ENCODE measurements around the gene NSG1. TPM values are rescaled to one million over a fixed set of nuclear protein-coding genes. Genes with fewer than 3 reads are reported as not detected.

Gene NSG1
- total RNA-seq, 5 donors from 2014 or later (not counting 1 experiment from before 2014, with no cell fraction given): 14.2 to 42.8 (median 19.2) TPM

DNA sequence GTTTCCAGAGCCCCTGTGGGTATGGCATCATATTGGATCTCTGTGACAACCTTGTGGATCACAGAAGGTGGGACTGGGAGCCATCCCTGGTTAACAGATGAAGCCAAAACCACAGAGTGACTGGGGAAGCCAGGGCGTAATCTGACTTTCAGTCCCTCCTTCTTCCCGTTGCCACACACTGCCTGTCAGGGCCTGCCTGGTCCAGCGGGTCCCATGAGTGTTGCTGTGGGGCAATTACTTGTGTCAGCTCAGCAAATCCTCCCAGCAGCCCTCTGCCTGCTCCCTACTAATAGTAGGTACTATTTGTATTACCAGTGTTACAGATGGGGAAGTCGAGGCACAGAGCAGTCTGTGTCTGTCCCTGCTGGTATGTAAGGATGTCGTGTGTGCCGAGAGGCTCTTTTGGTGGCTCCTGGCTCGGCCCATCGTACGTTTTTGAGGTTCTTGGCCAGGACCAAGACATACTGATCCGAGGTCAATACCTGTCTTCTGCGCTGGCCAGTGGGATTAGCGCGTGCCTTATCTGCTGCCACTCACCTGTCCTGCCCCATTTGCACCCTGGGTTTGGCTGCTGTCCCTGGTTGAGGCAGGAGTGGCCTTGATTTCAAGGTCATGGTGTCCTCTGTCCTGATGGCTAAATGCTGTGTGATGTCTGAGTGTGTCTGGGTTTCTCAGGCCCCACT lies 5.7 kb downstream of the NSG1 start:
- Mint-ChIP-seq H3K9me3 (no peaks in the 10 kb centered on the region), H3K4me3 (no peak overlapping the region), H3K27me3 (peaks cover 4 to 13% of the 10 kb centered on the region in 2 donors), H3K36me3 (peaks cover 13% of the 10 kb centered on the region), H3K4me1 (peaks cover 5 to 17% (median 8%) of the 10 kb centered on the region in 3 donors), H3K27ac (no peak overlapping the region)
- H3K27me3 ChIP-seq (replicated peaks in 1 of 2; ENCODE audit: control insufficient read depth in 2 of 2, extremely low read depth in 1 of 2, insufficient read depth in 2 of 2, low read length in 1 of 2): peaks cover 0 to 23% of the 10 kb centered on the region in 2 experiments
- CTCF ChIA-PET: no interaction called here
- no peaks in the 10 kb centered on the region for H3K9me3 ChIP-seq
- WGBS (ENCODE audit: insufficient coverage): 86% methylated on average over 12 of the region's 13 CpGs
- H3K36me3 ChIP-seq (ENCODE audit: control insufficient read depth in 2 of 2, extremely low read depth in 1 of 2, insufficient read depth in 1 of 2, low read length in 1 of 2): peaks cover 0 to 11% of the 10 kb centered on the region in 2 donors
- H3K4me1 ChIP-seq (ENCODE audit: control insufficient read depth in 1 of 2, extremely low read depth in 1 of 2, insufficient read depth in 2 of 2, low read length in 2 of 2): peaks cover 0 to 10% of the 10 kb centered on the region in 2 experiments
- no peak overlapping the region for H3K4me3 ChIP-seq (ENCODE audit: control insufficient read depth in 1 of 2, extremely low read depth in 1 of 2, low read length in 1 of 2)
- DNase-seq (no peak), ATAC-seq (replicated peaks in 1 of 4) (no peak)
- POLR2A ChIA-PET: no interaction called here
- H3K27ac ChIP-seq (ENCODE audit: low read length): no peak overlapping the region

DNA sequence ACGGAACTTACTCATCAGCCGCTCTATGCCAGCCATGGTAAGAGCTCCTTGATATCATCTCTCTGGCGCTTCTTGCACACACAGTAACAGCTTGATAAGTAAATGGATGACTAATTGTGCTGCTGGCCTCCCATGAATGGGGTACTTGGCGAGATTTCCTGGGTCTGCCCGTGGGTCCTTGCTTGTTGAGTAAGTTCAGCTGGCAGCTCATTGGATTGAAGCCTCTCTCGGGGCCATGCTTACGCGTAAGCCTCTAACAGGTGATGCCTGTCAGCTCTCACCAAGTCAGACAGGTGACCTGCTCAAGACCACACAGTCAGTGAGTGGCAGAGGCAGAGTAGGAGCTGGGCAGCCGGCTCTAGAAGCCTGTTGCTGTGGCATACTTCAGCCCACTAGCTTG lies 7.7 kb downstream of the NSG1 start:
- H3K4me1 Mint-ChIP-seq: peaks cover 0 to 8% (median 0%) of the 10 kb centered on the region in 3 donors
- H3K27ac Mint-ChIP-seq: no peak overlapping the region
- no peak overlapping the region for H3K27ac ChIP-seq (ENCODE audit: low read length)
- DNase-seq (no peak), ATAC-seq (replicated peaks in 1 of 4) (no peak)
- CTCF ChIA-PET: interaction anchor here in 1 of 2 donors (0.6 kb wide), 1 partner anchor 1604 kb away, joined by 3 read pairs; no protein-coding TSS in a partner anchor
- H3K4me1 ChIP-seq (ENCODE audit: control insufficient read depth in 1 of 2, extremely low read depth in 1 of 2, insufficient read depth in 2 of 2, low read length in 2 of 2): no peaks in the 10 kb centered on the region
- peaks cover 0 to 15% of the 10 kb centered on the region in 2 experiments for H3K27me3 ChIP-seq (replicated peaks in 1 of 2; ENCODE audit: control insufficient read depth in 2 of 2, extremely low read depth in 1 of 2, insufficient read depth in 2 of 2, low read length in 1 of 2)
- H3K9me3 Mint-ChIP-seq: no peaks in the 10 kb centered on the region
- H3K36me3 Mint-ChIP-seq: peaks cover 22% of the 10 kb centered on the region
- POLR2A ChIA-PET: no interaction called here
- H3K4me3 ChIP-seq (ENCODE audit: control insufficient read depth in 1 of 2, extremely low read depth in 1 of 2, low read length in 1 of 2): no peak overlapping the region
- WGBS (ENCODE audit: insufficient coverage): 80% methylated on average over 8 of the region's 9 CpGs
- H3K4me3 Mint-ChIP-seq: no peak overlapping the region
- peaks cover 0 to 11% of the 10 kb centered on the region in 2 donors for H3K36me3 ChIP-seq (ENCODE audit: control insufficient read depth in 2 of 2, extremely low read depth in 1 of 2, insufficient read depth in 1 of 2, low read length in 1 of 2)
- H3K9me3 ChIP-seq: no peaks in the 10 kb centered on the region
- H3K27me3 Mint-ChIP-seq: peaks cover 0 to 5% of the 10 kb centered on the region in 2 donors

DNA sequence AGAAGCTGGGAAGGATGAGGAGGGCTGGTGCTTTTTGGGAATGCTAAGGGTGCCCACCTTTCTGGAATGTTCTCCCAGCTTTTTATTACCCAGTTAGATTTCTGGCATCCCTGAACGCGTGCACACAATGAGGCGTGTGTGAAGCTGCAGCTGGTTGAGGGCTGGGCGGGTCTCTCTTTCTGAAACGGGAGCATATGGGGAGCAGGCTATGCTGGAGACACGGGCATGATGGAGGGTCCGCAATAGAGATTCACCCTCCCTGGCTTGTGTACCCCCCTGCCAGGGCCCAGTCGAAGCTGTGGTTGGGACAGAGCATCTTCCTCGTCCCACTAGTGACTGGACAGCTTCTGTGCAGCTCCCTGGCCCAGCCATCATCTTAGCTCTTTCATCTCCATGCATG lies 8.5 kb downstream of the NSG1 start:
- 85% methylated on average over 8 of the region's 9 CpGs for WGBS (ENCODE audit: insufficient coverage)
- Histone ChIP-seq H3K9me3 (no peaks in the 10 kb centered on the region), H3K27me3 (replicated peaks in 1 of 2; ENCODE audit: control insufficient read depth in 2 of 2, extremely low read depth in 1 of 2, insufficient read depth in 2 of 2, low read length in 1 of 2) (peaks cover 0 to 10% of the 10 kb centered on the region in 2 experiments), H3K36me3 (ENCODE audit: control insufficient read depth in 2 of 2, extremely low read depth in 1 of 2, insufficient read depth in 1 of 2, low read length in 1 of 2) (peaks cover 0 to 11% of the 10 kb centered on the region in 2 donors), H3K27ac (ENCODE audit: low read length) (no peak overlapping the region), H3K4me3 (ENCODE audit: control insufficient read depth in 1 of 2, extremely low read depth in 1 of 2, low read length in 1 of 2) (no peak overlapping the region), H3K4me1 (ENCODE audit: control insufficient read depth in 1 of 2, extremely low read depth in 1 of 2, insufficient read depth in 2 of 2, low read length in 2 of 2) (no peaks in the 10 kb centered on the region)
- POLR2A ChIA-PET: no interaction called here
- Mint-ChIP-seq H3K4me1 (peaks cover 0 to 7% (median 0%) of the 10 kb centered on the region in 3 donors), H3K9me3 (no peaks in the 10 kb centered on the region), H3K36me3 (peaks cover 27% of the 10 kb centered on the region), H3K4me3 (no peak overlapping the region), H3K27ac (no peak overlapping the region), H3K27me3 (peaks cover 0 to 5% of the 10 kb centered on the region in 2 donors)
- CTCF ChIA-PET: interaction anchor here in 1 of 2 donors (0.6 kb wide), 1 partner anchor 151 kb away, joined by 4 read pairs; no protein-coding TSS in a partner anchor
- ATAC-seq (replicated peaks in 1 of 4) (no peak), DNase-seq (no peak)

DNA sequence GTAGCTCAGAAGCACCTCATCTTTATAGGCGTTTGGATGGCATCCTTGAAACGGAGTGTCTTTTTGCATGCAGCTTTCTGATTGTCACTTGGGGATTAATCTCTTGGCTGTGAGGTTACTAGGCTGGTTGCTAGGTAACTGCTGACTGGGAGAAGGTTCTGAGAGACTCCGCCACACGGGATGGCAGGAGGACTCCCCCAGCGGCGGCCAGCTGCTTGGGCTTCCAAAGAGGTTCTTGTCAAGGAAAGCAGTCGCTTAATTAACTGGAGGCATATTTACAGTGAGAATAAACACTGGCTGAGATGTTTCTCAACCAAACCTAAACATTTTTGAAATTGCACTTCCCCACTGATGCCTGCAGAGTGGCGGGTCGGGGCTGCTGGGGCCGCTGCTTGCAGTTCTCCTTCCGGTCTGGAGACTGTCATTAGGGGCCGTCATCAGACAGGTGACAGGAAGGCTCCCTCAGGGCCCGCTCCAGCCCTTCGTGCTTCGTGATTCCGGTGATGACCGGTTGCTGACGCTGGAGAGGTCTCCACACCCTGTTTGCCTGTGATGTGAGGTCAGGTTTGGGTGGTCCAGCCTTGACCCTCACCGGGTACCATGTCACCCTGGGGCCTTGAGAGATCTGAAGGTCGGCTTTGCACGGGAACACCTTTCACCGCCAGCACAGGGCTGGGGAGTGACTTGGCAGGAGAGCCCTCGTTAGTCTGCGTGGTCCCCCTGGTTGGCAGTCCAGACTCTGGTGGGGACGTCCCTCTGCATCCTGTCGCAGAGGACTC lies 9.1 kb downstream of the NSG1 start:
- ATAC-seq (replicated peaks in 1 of 4) (no peak), DNase-seq (no peak)
- CTCF ChIA-PET: interaction anchor here in 1 of 2 donors (0.6 kb wide), 1 partner anchor 150 kb away, joined by 4 read pairs; no protein-coding TSS in a partner anchor
- H3K27me3 Mint-ChIP-seq: peaks cover 0 to 5% of the 10 kb centered on the region in 2 donors
- no peaks in the 10 kb centered on the region for H3K9me3 Mint-ChIP-seq
- Histone ChIP-seq H3K9me3 (no peaks in the 10 kb centered on the region), H3K4me3 (ENCODE audit: control insufficient read depth in 1 of 2, extremely low read depth in 1 of 2, low read length in 1 of 2) (no peak overlapping the region), H3K36me3 (ENCODE audit: control insufficient read depth in 2 of 2, extremely low read depth in 1 of 2, insufficient read depth in 1 of 2, low read length in 1 of 2) (peaks cover 0 to 11% of the 10 kb centered on the region in 2 donors), H3K27ac (ENCODE audit: low read length) (no peak overlapping the region), H3K27me3 (replicated peaks in 1 of 2; ENCODE audit: control insufficient read depth in 2 of 2, extremely low read depth in 1 of 2, insufficient read depth in 2 of 2, low read length in 1 of 2) (peaks cover 0 to 8% of the 10 kb centered on the region in 2 experiments), H3K4me1 (ENCODE audit: control insufficient read depth in 1 of 2, extremely low read depth in 1 of 2, insufficient read depth in 2 of 2, low read length in 2 of 2) (no peaks in the 10 kb centered on the region)
- WGBS (ENCODE audit: insufficient coverage): 71% methylated on average over 22 of the region's 26 CpGs
- H3K4me3 Mint-ChIP-seq: no peak overlapping the region
- POLR2A ChIA-PET: no interaction called here
- peaks cover 27% of the 10 kb centered on the region for H3K36me3 Mint-ChIP-seq
- H3K27ac Mint-ChIP-seq: no peak overlapping the region
- peaks cover 0 to 7% (median 0%) of the 10 kb centered on the region in 3 donors for H3K4me1 Mint-ChIP-seq

DNA sequence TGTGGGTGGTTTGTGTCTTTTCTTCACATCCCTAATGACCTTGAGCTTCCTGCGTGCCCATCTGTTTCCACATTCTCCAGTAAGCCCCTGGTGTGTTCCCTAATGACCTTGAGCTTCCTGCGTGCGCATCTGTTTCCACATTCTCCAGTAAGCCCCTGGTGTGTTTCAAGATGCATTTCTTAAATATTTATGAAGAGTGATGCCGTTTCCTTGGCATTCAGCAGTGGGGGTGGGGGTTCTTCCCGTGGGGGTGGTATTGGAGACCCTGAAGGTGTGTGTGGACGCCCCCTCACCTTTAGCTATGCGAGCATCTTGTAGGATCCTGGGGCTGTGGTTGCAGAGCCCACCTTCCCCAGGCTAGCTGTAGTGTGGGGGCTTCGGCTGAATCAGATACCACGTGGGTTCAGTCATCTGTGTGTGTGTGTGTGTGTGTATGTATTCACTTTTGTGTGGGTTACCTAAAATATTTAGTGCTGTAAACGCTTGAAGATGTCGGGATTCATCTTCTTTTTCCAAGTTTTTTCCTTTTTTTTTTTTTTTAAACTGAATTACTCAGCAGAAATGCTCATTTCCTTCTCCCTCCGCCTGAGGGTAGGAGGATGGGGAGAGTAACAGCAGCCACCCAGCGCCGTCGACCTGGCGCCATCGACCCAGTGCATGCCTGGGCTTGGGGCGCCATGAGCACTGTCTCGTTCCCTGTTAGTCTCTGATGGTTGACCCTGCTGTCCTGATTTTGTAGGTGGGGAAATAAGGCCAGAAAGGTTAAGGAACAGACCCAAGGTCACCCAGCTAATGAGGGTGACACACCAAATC lies 9.9 kb downstream of the NSG1 start:
- 71% methylated on average over 9 of the region's 19 CpGs for WGBS (ENCODE audit: insufficient coverage)
- Mint-ChIP-seq H3K27me3 (peaks cover 0 to 5% of the 10 kb centered on the region in 2 donors), H3K36me3 (peaks cover 23% of the 10 kb centered on the region), H3K27ac (no peak overlapping the region), H3K4me3 (no peak overlapping the region), H3K4me1 (peaks cover 0 to 7% (median 0%) of the 10 kb centered on the region in 3 donors), H3K9me3 (no peaks in the 10 kb centered on the region)
- H3K4me1 ChIP-seq (ENCODE audit: control insufficient read depth in 1 of 2, extremely low read depth in 1 of 2, insufficient read depth in 2 of 2, low read length in 2 of 2): no peaks in the 10 kb centered on the region
- no peak overlapping the region for H3K27ac ChIP-seq (ENCODE audit: low read length)
- no peak overlapping the region for H3K4me3 ChIP-seq (ENCODE audit: control insufficient read depth in 1 of 2, extremely low read depth in 1 of 2, low read length in 1 of 2)
- ChIA-PET CTCF (no interaction called here), POLR2A (no interaction called here)
- no peaks in the 10 kb centered on the region for H3K9me3 ChIP-seq
- no peak for ATAC-seq (replicated peaks in 1 of 4)
- H3K36me3 ChIP-seq (ENCODE audit: control insufficient read depth in 2 of 2, extremely low read depth in 1 of 2, insufficient read depth in 1 of 2, low read length in 1 of 2): peaks cover 0 to 11% of the 10 kb centered on the region in 2 donors
- peaks cover 0 to 8% of the 10 kb centered on the region in 2 experiments for H3K27me3 ChIP-seq (replicated peaks in 1 of 2; ENCODE audit: control insufficient read depth in 2 of 2, extremely low read depth in 1 of 2, insufficient read depth in 2 of 2, low read length in 1 of 2)
- no peak for DNase-seq

DNA sequence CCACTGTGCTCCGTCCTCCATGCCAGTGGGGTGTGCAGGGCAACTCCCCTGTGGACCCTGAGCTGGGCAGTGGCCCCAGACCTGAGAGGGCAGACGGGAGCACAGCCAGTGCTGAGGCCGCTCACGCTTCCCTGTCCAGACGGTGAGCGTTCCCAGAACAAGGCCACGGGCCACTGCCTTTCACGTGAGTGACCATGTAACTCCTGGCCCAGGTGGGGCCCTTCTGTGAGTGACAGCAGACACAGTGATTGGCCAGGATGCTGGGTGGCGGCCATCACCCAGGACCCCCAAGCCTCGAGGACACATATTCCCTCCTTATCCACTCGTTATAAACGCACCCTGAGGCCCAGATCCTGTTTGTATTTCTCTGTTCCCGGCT lies 10.5 kb downstream of the NSG1 start:
- H3K27ac ChIP-seq (ENCODE audit: low read length): no peak overlapping the region
- H3K4me1 ChIP-seq (ENCODE audit: control insufficient read depth in 1 of 2, extremely low read depth in 1 of 2, insufficient read depth in 2 of 2, low read length in 2 of 2): no peaks in the 10 kb centered on the region
- WGBS (ENCODE audit: insufficient coverage): 89% methylated on average over 13 of the region's 13 CpGs
- H3K27me3 Mint-ChIP-seq: peaks cover 0 to 2% of the 10 kb centered on the region in 2 donors
- no peak for ATAC-seq (replicated peaks in 1 of 4)
- POLR2A ChIA-PET: no interaction called here
- no peak overlapping the region for H3K27ac Mint-ChIP-seq
- peaks cover 20% of the 10 kb centered on the region for H3K36me3 Mint-ChIP-seq
- H3K4me3 Mint-ChIP-seq: no peak overlapping the region
- H3K9me3 Mint-ChIP-seq: no peaks in the 10 kb centered on the region
- CTCF ChIA-PET: no interaction called here
- DNase-seq: no peak
- H3K4me1 Mint-ChIP-seq: peaks cover 0 to 7% (median 0%) of the 10 kb centered on the region in 3 donors
- H3K27me3 ChIP-seq (replicated peaks in 1 of 2; ENCODE audit: control insufficient read depth in 2 of 2, extremely low read depth in 1 of 2, insufficient read depth in 2 of 2, low read length in 1 of 2): peaks cover 0 to 5% of the 10 kb centered on the region in 2 experiments
- peaks cover 0 to 5% of the 10 kb centered on the region in 2 donors for H3K36me3 ChIP-seq (ENCODE audit: control insufficient read depth in 2 of 2, extremely low read depth in 1 of 2, insufficient read depth in 1 of 2, low read length in 1 of 2)
- H3K4me3 ChIP-seq (ENCODE audit: control insufficient read depth in 1 of 2, extremely low read depth in 1 of 2, low read length in 1 of 2): no peak overlapping the region
- no peaks in the 10 kb centered on the region for H3K9me3 ChIP-seq
